ENCODE data around the gene GGA3. TPM values are rescaled to one million over a fixed set of nuclear protein-coding genes. Genes with fewer than 3 reads are reported as not detected.
"Not testable (repeated sequence)": the region's sequence is repeated elsewhere in the genome, so short reads cannot be mapped to it uniquely, and the experiment has no call there.

GGA3 gene
- total RNA-seq, 1 donor from 2014 or later, result 28.4 TPM

DNA sequence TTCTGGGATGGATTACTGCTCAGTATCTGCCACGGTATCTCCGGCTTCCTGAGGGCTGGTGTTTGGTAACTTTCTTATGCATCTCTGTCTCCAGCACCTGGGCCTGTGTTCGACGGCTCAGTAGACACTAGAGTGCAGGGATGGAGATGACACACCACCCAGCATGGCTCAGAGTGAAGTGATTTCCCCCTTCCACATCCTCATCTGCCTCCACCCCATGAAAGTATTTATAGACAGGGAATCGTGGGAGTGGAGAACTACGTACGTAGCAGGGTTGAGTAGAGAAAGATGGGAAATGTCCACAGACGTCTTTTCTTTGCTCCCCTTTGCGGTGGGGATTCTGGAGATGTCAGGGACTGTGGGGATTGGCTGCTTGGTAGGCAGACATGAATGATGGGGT is 39.6 kb upstream of the GGA3 start:
- no peak for DNase-seq (ENCODE audit: low spot score)
- no peak overlapping the region for H3K27ac Mint-ChIP-seq (ENCODE audit: unreplicated experiment)
- H3K27me3 Mint-ChIP-seq (ENCODE audit: low read depth), result no peaks in the 10 kb centered on the region
- H3K9me3 Mint-ChIP-seq (ENCODE audit: low read depth), result no peaks in the 10 kb centered on the region
- H3K36me3 Mint-ChIP-seq (ENCODE audit: low read depth), result peaks cover 1% of the 10 kb centered on the region
- H3K4me3 Mint-ChIP-seq (ENCODE audit: unreplicated experiment), result no peak overlapping the region
- no peaks in the 10 kb centered on the region for H3K4me1 Mint-ChIP-seq (ENCODE audit: low read depth)
- TF ChIP-seq, protein P1, sequence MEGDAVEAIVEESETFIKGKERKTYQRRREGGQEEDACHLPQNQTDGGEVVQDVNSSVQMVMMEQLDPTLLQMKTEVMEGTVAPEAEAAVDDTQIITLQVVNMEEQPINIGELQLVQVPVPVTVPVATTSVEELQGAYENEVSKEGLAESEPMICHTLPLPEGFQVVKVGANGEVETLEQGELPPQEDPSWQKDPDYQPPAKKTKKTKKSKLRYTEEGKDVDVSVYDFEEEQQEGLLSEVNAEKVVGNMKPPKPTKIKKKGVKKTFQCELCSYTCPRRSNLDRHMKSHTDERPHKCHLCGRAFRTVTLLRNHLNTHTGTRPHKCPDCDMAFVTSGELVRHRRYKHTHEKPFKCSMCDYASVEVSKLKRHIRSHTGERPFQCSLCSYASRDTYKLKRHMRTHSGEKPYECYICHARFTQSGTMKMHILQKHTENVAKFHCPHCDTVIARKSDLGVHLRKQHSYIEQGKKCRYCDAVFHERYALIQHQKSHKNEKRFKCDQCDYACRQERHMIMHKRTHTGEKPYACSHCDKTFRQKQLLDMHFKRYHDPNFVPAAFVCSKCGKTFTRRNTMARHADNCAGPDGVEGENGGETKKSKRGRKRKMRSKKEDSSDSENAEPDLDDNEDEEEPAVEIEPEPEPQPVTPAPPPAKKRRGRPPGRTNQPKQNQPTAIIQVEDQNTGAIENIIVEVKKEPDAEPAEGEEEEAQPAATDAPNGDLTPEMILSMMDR (IDR thresholded peaks at IDR 0.05), result no peak

DNA sequence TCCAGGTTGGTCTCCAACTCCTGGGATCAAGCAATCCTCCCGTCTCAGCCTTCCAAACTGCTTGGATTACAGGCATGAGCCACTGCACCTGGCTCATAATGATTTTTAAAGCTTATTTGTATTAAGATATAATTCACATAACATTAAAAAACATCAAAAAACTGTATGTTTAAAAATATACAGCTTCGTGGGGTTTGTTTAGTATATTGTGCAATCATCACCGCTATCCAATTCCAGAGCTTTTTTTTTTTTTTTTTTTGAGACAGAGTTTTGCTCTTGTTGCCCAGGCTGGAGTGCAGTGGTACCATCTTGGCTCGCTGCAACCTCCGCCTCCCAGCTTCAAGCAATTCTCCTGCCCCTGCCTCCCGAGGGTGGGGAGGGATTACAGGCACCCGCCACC is 38.9 kb upstream of the GGA3 start:
- H3K27me3 Mint-ChIP-seq (ENCODE audit: low read depth), result no peaks in the 10 kb centered on the region
- H3K36me3 Mint-ChIP-seq (ENCODE audit: low read depth), result peaks cover 1% of the 10 kb centered on the region

DNA sequence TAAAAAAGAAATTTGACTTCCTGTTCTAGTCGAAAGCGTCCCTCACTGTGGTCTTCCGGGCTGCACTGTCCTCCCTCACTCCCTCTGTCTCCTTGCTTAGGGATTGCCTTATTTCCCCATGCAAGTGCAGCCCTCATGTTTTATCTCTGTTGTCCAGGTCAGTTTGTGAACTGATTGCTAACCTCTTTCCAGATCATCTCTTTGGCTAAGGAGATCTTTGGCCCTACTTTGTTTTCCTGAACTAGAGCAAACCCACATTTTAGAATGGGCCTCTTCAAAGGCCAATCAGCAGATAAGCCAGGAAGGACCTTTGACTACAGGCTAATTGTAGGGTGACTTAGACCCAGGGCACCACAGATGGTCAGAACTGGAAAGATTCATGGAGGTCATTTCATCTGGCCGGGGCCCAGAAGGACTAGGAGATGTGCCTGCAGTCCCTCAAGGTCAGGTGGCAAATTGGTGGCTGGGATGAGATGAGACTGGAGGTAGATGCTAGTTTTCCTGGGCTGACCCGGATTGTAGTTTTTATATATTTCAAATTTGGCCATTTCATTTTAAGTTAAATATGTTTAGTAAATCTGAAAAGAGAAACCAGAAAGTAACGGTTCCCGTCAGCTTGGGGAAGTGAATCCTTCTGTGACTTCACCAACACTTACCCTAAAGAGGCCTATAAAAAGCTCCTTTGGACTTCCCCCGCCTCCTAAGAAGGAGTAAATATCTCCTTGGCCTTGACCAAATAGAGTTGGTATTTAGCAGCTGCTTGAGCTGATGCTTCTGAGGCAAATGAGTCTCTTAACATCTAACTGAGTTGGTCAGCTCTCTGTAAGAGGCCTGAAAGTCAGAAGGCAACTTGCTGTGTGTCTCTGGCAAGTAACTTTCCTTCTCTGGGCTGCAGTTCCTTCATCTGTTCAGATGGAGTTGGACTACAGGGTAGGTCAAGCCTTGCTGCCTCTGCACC is 34.1 kb upstream of the GGA3 start:
- no peaks in the 10 kb centered on the region for H3K4me1 Mint-ChIP-seq (ENCODE audit: low read depth)
- no peak for DNase-seq (ENCODE audit: low spot score)
- no peaks in the 10 kb centered on the region for H3K27me3 Mint-ChIP-seq (ENCODE audit: low read depth)
- H3K4me3 Mint-ChIP-seq (ENCODE audit: unreplicated experiment), result no peak overlapping the region
- TF ChIP-seq, protein P1 (IDR thresholded peaks at IDR 0.05), result no peak
- no peak overlapping the region for H3K27ac Mint-ChIP-seq (ENCODE audit: unreplicated experiment)
- H3K9me3 Mint-ChIP-seq (ENCODE audit: low read depth), result no peaks in the 10 kb centered on the region
- no peaks in the 10 kb centered on the region for H3K36me3 Mint-ChIP-seq (ENCODE audit: low read depth)

More for the DNA sequence above, 38.9 kb upstream of the GGA3 start:
- Mint-ChIP-seq H3K4me1 (ENCODE audit: low read depth) (no peaks in the 10 kb centered on the region), H3K27ac (ENCODE audit: unreplicated experiment) (no peak overlapping the region), H3K4me3 (ENCODE audit: unreplicated experiment) (no peak overlapping the region), H3K9me3 (ENCODE audit: low read depth) (no peaks in the 10 kb centered on the region)
- TF ChIP-seq, protein P1 (IDR thresholded peaks at IDR 0.05), result no peak
- no peak for DNase-seq (ENCODE audit: low spot score)

DNA sequence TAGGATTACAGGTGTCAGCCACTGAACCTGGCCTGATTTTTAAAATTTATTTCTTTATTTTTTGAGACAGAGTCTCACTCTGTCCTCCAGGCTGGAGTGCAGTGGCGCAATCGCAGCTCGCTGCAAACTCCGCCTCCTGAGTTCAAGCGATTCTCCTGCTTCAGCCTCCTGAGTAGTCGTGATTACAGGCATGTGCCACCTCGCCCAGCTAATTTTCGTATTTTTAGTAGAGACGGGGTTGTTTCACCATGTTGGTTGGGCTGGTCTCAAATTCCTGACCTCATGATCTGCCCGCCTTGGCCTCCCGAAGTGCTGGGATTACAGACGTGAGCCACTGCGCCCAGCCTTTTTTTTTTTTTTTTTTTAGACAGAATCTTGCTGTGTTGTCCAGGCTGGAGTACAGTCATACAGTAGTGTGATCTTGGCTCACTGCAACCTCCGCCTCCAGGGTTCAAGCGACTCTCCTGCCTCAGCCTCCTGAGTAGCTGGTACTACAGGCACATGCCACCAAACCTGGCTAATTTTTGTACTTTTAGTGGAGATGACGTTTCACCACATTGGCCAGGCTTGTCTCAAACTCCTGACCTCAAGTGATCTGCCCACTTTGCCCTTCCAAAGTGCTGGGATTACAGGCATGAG is 31.5 kb upstream of the GGA3 start:
- H3K36me3 Mint-ChIP-seq (ENCODE audit: low read depth); H3K27ac Mint-ChIP-seq (ENCODE audit: unreplicated experiment); H3K9me3 Mint-ChIP-seq (ENCODE audit: low read depth); H3K4me3 Mint-ChIP-seq (ENCODE audit: unreplicated experiment); H3K27me3 Mint-ChIP-seq (ENCODE audit: low read depth); DNase-seq (ENCODE audit: low spot score): not testable (repeated sequence)
- peaks cover 11% of the 10 kb centered on the region for H3K4me1 Mint-ChIP-seq (ENCODE audit: low read depth)

DNA sequence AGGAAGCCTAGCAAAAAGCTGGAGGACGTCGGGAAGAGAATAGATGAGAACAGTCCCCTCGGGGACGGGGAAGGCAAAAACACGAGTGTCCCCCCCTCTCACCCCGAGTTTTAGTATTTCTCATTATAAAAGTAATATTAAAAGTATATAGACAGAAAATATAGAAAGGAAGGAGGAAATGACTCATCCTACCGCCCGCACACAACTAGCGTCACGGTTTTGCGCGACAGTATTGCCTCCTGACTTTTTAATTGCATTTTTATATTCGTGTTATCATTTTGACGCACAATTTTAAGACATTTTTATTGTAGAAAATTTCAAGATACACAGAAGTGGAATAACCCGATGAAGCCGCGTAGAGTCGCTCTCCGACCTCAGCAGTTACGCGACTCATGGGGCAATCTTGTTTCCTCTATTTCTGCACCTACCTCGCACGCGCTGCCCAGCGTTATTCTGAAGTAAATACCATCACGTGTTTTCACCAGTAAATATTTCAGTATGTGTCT is 28.5 kb upstream of the GGA3 start:
- TF ChIP-seq, protein P1 (IDR thresholded peaks at IDR 0.05), result no peak
- peak overlapping the region; percentile 98 for H3K27ac Mint-ChIP-seq (ENCODE audit: unreplicated experiment)
- no peaks in the 10 kb centered on the region for H3K9me3 Mint-ChIP-seq (ENCODE audit: low read depth)
- DNase-seq (ENCODE audit: low spot score), result no peak
- H3K27me3 Mint-ChIP-seq (ENCODE audit: low read depth), result no peaks in the 10 kb centered on the region
- H3K4me1 Mint-ChIP-seq (ENCODE audit: low read depth), result peaks cover 11% of the 10 kb centered on the region
- H3K36me3 Mint-ChIP-seq (ENCODE audit: low read depth), result peaks cover 4% of the 10 kb centered on the region
- H3K4me3 Mint-ChIP-seq (ENCODE audit: unreplicated experiment), result peak overlapping the region; percentile 99
